ENCODE results near the gene CENPM.

Gene CENPM

GRCh38 chr22:41912338-41913039, 34.5 kb downstream of the CENPM start:
- DNase-seq, result no peak

GRCh38 chr22:41911001-41911611, 35.8 kb downstream of the CENPM start:
- DNase-seq, result no peak

DNA sequence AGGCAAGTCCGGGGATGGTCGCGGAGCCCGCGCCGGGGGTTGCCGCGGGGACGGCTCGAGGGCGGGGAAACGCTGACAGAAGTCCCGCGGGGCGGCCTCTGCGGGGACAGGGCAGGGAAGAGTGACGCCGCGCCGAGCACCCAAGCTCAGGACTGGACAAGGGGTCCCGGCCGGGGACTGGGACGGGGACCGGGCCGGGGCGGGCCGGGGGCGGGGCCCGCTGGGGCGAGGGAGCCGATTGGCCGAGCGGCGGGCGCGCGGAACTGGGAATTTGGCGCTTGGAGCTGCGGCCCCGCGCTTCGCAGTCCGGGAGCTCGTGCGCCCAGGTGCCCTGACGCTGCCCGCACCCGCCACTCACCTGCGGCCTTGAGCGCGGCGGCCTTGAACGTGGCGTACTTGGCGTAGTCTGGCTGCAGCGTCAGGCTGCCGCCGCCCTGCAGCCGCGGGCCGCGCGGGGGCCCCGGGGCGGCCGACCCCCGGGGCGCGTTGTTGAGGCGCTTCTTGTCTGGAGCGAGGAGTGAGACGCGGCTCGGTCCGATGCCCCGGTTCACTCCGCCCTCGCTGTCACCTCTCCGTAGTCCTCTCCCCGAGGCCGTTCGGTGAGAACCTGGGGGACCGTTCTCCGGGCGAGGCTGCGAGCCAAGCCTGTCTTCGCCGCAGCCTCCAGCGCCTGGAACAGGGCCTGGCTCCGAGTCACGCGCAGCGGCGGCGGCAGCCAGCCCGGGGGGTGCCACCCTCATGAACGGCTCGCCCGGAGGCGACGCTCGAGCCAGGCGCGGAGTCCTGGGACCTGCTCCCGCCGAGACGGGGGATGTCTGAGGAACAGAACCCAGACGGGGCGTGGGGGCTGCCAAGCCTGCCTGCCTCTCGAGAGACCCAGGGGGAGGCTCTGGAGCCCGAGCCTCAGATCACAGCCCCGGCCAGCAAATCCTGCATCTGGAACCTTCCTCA, 36.6 kb downstream of the CENPM start:
- DNase-seq, result no peak

- DNase-seq, result no peak
These were observed 37.5 kb downstream of the CENPM start for GRCh38 chr22:41909310-41910049.

DNA sequence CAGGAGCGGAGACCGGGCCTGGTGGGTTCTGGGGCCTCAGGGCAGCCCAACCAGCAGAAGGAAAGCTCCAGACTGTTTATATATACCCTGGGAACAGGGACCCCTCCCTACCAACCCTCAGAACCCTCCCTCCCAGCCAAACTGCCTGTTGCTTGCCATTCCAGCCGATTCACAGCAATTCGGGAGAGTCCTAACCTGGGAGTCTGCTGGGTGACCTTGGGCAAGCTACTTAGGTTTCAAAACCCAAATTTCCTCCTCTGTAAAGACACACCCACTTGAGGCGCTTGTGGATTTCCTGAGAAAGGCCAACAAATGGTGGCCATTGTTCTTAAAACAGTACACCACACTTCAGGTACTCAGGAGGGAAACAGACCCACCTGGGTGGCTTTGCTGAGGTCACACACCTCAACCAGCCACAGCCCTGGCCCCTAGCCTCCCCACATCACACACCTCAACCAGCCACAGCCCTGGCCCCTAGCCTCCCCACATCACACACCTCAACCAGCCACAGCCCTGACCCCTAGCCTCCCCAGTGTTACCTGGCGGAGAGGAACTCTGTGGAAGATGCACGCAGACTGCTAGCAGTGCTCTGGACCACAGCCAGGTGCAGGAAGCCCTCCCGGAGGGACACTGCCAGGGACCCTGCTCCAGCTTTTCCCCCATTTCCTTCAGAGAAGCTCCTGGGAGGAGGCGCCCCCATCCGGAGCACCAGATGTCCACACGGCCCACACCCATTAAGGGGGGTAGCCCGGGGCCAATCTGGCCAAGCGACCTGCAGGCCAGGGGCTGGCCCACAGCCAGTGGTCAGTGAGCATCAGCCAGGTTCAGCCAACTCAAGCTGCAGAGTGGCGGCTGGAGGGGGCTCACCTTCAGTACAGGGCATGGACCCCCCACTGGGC, 38.3 kb downstream of the CENPM start:
- DNase-seq, result no peak

- DNase-seq, result no peak
These were observed 39.2 kb downstream of the CENPM start for GRCh38 chr22:41907436-41908401.

DNA sequence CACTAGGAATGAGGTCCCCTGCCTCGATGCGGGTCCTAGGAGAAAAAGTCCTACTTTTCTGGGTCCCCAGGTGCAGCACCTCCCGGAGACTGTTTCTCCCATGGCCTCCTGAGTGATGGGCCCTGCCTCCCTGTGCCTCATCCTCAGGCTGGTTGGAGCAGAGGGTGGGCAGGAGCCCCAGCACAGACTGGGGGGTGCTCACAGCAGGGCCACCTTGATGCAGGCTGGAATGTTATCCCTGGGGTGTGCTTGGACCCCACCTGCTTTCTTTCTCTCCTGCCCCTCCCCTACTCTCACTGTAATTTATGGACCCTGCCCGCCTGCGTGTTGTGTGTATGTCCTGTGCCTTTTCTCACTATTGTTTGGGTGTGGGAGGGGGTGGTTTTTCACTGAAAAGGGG, 40.1 kb downstream of the CENPM start:
- DNase-seq, result no peak

DNA sequence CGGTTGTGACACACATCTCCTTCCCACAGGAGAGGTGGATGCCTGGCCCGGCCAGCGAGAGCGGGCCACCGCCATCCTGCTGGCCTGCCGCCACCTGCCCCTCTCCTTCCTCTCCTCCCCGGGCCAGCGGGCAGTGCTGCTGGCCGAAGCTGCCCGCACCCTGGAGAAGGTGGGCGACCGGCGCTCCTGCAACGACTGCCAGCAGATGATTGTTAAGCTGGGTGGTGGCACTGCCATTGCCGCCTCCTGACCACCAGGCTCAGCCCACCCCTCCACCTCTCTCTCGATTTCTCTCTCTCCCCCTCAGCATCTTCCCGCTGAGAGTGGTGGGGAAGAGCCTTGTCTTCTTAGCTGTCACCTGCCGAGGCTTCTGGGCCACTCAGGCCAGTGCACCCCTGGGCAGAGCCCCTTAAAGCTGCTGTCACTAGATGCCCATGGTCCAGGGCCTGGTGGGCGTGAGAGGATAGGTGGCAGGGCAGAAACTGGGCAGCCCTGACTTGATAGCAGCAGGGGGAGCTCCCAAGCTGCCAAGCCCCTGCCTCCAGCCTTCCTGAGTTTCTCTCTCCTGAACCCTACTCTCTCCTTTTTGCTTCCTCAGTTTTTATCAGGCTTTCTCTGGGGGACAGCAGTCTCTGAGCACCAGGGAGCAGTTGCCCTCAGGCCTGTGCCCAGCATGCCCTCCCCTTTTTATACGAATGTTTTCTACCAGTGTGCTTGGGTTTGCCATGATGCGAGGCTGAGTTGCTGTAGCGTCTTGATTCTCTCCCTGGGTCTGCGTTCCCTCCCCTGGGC, 41.3 kb downstream of the CENPM start:
- no peak for DNase-seq

DNA sequence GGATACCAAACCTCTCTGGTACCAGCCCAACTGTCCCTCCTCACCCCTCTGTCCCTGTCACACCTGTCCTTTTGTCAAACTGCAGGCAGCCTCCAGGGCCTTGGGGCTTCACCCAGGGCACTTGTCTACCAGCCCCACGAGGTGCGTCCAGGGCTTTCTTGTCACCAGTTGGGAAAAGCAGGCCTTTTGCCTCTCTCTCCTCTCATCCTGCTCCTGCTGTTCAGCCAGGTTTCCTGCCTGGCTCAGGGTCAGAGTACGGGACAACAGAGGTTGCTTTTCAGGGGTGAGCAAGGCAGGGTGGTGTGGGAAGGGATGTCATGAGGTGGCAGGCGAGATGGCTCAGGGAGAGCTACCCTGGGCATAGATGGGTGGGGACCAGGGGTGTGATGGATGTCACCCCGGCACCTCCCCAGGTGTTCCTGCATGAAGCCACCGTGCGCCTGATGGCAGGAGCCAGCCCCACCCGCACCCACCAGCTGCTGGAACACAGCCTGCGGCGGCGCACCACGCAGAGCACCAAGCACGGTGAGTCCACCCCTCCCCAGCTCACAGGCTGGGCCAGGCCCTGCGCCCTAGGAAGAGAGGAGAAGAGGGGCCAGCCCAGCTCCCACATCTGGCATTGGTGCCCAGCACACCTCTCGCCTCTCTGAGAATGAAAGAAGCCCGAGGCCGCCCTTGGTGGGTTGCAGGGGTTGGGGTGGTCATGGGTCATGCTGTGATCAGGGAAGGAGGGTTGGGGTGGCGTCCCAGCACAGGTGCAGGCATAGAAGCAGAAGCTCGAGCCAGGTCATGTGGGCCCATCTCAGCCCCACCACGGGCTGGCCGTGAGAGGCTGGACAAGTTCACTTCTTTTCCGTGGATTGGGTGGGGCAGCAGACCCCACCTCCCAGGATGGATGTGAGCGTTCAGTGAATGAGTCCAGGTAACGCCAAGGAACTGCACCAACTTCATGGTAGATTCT, 42.2 kb downstream of the CENPM start:
- DNase-seq, result no peak

GRCh38 chr22:41902932-41903421, 44.0 kb downstream of the CENPM start:
- no peak for DNase-seq

DNA sequence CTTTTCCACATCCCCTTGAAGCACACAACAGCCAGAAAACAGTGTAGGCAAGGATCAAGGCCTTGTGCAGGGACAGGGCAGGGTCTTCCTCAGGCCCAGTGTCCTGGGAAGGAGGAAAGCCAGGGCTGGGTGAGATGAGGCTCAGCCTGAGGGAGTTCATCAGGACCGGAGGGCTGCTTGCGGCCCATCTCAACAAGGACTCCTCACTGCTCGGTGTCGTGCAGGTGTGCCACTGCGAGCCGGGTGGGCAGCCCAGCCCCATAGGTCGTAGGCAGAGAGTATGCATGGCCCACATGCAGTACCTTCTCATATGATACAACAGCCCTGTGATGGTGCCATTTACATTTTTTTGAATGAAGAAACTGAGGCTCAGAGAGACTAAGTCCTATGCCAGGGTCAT, 44.9 kb downstream of the CENPM start:
- no peak for DNase-seq

- DNase-seq, result no peak
These were observed 46.2 kb downstream of the CENPM start for GRCh38 chr22:41900652-41901312.

DNA sequence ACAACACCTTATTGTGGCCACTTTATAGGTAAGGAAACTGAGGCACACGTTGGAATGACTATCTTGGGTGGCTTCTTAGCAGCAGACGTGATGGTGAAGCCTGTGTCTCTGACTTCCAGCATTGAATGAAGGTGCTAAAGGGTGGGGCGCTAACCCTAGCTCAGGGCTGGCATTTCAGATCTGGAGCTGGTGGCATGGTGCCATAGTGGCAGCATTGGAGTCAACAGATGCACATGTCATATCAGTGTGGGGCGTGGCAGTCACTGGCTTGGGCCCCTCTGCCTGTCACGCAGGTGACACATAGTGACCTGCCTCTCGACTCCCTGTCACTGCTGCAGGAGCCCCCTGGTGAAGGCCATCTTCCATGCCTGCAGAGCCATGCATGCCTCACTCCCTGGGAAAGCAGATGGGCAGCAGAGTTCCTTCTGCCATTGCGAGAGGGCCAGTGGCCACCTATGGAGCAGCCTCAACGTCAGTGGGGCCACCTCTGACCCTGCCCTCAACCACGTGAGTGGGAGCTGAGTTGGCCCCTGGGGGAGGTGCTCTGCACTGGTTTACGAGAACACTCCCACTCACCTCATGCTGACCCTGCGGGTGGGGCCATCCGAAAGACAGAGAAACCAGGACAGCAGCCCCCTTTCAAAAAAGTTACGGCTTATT, 46.8 kb downstream of the CENPM start:
- no peak for DNase-seq

DNA sequence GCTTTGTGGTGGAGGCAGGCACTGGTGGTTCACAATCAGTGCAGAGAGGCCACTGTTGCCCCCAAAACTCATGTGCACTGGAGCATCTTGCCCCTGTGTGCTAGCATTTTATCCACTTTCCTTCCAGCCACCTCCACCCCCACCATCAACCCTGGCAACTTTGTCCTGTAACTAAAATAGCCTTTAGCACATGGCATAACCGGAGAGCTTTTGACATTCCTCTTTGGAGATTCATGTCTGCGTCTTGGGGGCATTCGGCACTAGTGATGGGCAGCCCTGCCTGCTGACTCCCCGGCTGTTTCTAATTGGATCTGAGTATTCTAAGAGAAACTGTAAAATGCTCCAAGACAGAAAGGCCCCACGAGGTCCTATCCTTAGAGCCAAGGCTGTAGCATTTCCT, 47.8 kb downstream of the CENPM start:
- DNase-seq, result no peak

- DNase-seq, result no peak
These were observed 48.3 kb downstream of the CENPM start for GRCh38 chr22:41898645-41899044.

GRCh38 chr22:41893591-41894375, 53.2 kb downstream of the CENPM start:
- DNase-seq, result no peak
